ENCODE results near the gene F10. TPM values are rescaled to one million over a fixed set of nuclear protein-coding genes. Genes with fewer than 3 reads are reported as not detected.

The F10 gene
- total RNA-seq, 1 donor from 2014 or later = 0.60 TPM

- DNase-seq (ENCODE audit: low read depth in 2 of 2) = no peak
These were observed 36.4 kb upstream of the F10 start for GRCh38 chr13:113086031-113086750.

GRCh38 chr13:113086991-113087922, 35.3 kb upstream of the F10 start:
- DNase-seq (ENCODE audit: low read depth in 2 of 2) = no peak

DNA sequence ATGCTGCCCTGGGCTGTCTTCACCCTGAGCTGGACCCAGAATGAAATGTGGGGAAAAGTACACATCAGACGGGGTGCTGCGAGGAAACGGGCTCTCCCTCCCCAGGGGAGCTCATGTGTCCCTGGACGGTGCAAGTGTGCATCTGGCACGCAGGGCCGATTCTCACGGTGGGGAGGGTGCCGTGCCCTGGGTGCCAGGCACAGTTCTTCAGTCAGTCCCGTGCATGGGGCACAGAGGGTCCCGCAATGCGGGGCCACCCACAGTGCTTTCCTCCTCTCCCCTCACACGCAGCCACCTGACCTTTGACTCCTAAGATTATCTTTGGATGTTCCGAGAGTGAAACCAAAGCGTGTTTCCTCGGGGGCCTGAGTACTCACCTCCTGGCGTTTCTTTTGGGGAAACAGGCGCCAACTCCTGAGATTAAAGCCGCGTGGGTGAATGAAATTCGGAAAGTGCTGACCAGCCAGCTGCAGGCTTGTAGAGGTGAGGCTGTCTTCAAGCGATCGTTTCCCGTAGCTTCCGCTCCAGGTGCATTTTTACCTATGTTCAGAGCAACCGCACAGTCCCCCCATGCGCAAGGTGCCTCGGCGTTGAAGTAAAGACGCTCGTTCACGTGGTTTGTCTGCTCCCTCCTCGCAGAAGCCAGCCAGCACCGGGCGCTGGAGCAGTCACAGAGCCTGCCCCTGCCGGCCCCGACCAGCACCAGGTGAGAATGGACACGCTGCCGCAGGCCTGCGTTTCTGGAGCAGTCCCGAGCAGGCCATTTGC, 34.5 kb upstream of the F10 start:
- no peak for DNase-seq (ENCODE audit: low read depth in 2 of 2)

DNA sequence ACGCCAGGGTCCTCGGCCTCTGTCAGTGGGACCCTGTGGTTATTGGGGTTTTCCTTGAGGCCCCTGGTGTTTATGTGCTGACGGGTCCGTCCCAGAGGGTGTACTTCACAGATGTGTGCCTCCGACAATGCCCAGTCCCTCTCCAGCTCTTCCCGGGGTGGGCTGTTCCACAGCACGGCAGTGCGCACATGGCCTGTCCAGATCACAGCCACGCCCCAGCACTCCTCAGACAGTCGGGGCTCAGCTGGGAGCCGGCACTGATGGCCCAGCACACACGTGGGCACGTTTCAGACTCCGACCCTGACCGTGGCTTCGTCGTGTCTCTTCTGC, 33.9 kb upstream of the F10 start:
- no peak for DNase-seq (ENCODE audit: low read depth in 2 of 2)

DNA sequence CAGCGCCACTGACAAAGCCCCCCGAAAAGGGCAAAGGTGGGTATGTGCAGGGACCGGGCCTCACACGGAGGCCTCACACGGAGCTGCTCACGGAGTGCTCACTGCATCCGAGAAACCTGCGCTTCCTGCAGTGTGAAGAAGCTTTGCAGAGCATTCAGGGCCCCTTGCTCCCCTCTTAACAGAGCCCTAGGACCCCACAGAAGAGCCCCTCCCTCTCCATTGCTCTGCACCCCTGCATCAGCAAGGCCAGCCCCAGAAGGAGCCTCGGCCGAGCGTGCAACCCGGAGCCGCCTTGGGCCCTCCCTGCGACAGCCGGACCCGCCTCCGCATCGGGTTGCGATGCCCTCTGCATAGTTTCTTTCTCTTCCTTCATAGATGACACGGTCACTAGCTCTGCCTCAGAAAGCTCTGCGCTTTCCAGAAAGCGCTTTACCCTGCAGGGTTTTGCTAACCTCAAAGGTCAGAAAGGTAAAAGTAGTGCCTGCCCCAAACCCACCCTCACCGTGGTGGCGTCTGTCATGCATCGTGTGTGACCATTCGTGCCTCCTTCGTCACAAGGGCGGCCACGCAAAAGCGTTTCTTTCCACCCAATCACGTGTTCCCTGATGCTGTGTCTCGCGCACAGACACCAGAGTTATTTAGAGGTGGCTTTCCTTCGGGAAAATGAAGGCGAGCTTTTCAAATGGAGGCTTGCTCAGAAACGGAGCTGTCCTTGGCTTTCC, 32.7 kb upstream of the F10 start:
- no peak for DNase-seq (ENCODE audit: low read depth in 2 of 2)

DNA sequence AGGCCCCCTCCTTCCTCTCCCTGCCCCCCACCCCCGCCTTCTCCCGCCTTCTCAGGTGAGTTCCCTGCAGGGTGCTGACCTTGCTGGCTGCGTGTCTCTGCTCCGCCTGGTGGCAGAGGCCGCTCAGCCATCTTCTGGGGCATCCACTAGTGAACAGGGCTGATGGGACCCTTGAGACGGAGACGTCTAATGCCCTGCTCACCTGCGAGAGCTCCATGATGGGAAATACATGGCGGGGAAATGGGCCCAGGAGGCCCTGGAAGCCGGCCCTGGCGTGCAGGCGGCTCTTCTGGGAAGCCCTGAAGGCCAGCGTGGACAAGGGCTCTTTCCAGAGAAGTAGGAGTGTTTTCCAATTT, 32.2 kb upstream of the F10 start:
- DNase-seq (ENCODE audit: low read depth in 2 of 2) = no peak

GRCh38 chr13:113090806-113091205, 31.8 kb upstream of the F10 start:
- no peak for DNase-seq (ENCODE audit: low read depth in 2 of 2)

DNA sequence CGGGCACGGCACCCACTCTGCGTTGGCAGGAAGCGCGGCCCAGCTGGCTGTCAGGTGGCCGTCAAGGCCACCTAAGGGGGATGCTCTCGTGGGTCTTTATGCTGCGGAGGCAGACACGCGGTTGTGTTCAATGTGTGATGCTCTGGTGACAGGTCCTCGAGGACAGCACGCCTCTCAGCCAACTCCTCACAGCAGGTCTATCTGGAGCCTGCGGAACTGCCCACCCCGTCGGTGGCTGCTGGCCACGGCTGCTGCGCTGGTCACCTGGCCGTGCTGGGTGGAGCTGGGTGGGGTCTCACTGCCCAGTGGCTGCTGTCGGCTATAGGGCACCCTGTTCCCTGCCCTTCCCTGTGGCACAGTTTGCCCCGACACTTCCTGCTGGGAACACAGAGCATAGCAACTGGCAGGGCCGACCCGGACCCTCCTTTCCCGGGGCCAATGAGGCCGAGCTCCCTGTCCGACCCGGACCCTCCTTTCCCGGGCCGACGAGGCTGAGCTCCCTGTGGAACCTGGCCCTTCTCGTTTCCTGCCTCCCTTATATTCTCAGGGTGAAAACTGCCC, 31.3 kb upstream of the F10 start:
- no peak for DNase-seq (ENCODE audit: low read depth in 2 of 2)

GRCh38 chr13:113091891-113092775, 30.5 kb upstream of the F10 start:
- DNase-seq (ENCODE audit: low read depth in 2 of 2) = no peak

- DNase-seq (ENCODE audit: low read depth in 2 of 2) = no peak
These were observed 29.6 kb upstream of the F10 start for GRCh38 chr13:113092776-113093579.

DNA sequence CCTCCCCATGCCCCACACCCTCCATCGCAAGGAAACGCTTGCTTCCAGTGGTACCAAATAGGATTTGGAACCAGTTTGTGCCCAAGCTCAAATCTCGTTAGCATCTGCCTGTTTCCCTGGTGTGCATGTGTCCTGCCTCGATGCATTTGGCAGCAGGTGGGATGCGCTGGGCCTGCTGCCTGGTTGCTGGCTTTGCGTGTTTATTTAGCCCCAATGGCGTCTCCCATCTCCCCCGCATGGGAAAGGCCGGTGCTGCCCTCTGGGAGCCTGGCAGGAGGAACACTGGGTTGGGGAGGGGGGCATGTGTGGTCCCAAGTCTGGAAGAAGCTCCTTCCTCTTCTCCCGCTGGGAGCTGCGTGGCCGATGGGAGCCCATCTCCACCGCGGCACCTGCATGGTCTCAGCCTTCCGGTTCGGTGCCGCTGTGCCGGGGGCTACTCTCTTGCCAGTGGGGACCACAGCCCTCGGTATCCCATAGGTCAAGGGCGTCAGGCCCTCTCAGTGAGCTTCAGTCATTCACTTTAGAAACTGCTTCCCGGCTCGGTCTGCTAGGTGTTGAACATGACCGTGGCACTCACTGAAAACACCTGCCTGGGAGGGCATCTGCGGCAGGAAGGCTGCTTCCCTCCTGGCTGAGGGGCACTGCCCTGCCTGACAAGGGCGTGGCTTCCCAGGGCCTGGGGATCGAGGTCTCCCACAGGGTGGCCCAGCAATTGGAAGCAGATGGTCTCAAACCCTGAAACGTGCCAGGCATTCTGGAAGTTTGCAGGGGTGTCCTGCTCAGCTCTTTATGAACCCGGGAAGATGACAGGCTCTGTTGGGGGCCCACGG, 28.8 kb upstream of the F10 start:
- DNase-seq (ENCODE audit: low read depth in 2 of 2) = no peak

- DNase-seq (ENCODE audit: low read depth in 2 of 2) = no peak
These were observed 28.2 kb upstream of the F10 start for GRCh38 chr13:113094410-113094800.

DNA sequence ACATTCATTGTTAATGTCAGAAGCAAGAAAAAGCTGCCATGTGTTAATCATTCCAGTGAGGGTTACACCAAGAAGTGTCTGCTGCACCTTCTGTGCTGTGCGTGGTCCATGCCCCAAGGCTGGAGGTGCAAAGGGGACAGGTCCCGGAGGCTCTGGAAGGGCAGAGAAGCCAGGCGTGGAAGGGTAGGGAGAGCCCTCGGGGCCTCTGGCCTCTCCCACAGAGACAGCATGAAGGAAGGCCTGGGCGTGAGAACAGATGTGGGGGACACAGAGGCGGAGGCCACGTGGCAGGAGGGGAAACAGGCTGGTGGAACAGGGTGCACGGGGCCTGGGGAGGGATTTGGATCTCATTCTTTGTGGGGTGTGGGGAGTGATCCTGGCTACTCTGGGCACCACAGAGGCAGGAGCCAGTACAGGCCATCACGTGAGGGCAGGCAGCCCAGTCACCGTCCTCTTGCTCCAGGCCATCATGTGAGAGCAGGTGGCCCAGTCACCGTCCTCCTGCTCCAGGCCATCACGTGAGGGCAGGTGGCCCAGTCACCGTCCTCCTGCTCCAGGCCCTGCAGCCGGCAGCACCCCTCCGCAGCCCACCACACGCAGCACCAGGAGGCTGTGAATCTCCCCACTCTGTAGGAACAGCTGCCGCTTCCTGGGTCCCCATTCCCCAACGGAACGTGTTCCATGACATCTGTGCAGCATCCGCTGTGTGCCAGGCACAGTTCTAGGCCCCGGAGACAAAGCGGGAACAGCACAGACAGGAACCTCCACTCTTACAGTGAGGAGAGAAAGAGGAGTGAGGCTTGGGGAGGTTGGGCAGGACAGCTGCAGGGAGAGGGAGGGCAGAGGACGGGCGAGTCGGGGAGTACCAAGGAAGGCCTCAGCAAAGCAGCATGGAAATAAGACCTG, 27.2 kb upstream of the F10 start:
- no peak for DNase-seq (ENCODE audit: low read depth in 2 of 2)

- DNase-seq (ENCODE audit: low read depth in 2 of 2) = no peak
These were observed 26.4 kb upstream of the F10 start for GRCh38 chr13:113096052-113096744.

- no peak for DNase-seq (ENCODE audit: low read depth in 2 of 2)
These were observed 25.8 kb upstream of the F10 start for GRCh38 chr13:113096745-113097305.

DNA sequence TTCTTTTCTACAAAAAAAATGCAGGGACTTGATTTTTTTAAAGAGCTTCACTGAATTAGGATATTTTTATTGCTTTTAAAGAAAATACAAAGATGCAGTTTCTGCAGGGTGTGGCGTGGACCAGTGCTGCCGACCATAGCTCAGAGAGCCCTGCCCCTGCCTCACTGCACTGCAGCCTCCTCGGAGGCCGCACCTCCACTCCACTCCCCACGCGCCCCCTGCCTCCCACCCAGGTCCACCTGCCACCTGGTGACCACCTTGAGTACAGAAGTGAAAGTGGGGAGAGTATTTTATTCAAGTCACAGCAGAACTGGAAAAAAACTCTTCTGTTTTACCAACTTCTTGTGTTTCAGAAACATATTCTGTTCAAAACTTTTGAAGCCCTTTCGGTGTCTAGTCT, 24.9 kb upstream of the F10 start:
- DNase-seq (ENCODE audit: low read depth in 2 of 2) = no peak

All from lung microvascular endothelial cell (primary cell).